Caco-2 (cell line): Measurements from ENCODE around the gene SPARCL1. TPM values are rescaled to one million over a fixed set of nuclear protein-coding genes. Genes with fewer than 3 reads are reported as not detected.

Experiments
- BruUV-seq: library from RNA; stranded (reverse); fragments of 400-500 nt; replicated peaks from 2 replicates; lab custom pipeline; 2021; lab: Mats Ljungman, UMichigan
- CTCF ChIA-PET: fragments of 300-600 bp; sonication (Branson Sonifier 250); formaldehyde crosslinking; loops from one replicate; lab custom pipeline; 2022; ENCODE audit warnings: antibody characterized with exemption; lab: Charles Lee
- POLR2A ChIA-PET: fragments of 300-600 bp; sonication (Branson Sonifier 250); formaldehyde crosslinking; loops from one replicate; lab custom pipeline; 2022; ENCODE audit warnings: antibody characterized with exemption; lab: Charles Lee
- DNase-seq, 2 experiments: peaks; one replicate each; pipeline versions ENCODE4 v3.0.0 to v3.0.0-alpha.2; 2020 to 2022
- H3K27me3 ChIP-seq: replicated peaks from 2 replicates; pipeline ENCODE4 v1.6.0; 2011; ENCODE audit warnings: low read length; ENCODE audit not compliant: control insufficient read depth, insufficient read depth
- H3K36me3 ChIP-seq: 2 replicates; pipeline ENCODE4 v1.5.1; 2011; ENCODE audit warnings: low read length; ENCODE audit not compliant: control insufficient read depth, insufficient read depth
- H3K4me1 ChIP-seq: fragments of 250-450 bp; sonication (Bioruptor Pico); 2 replicates; pipeline ENCODE4 v1.5.1; 2020; ENCODE audit warnings: mild to moderate bottlenecking
- H3K4me3 ChIP-seq: 2 replicates; pipeline ENCODE4 v1.5.1; 2011; ENCODE audit warnings: low read depth, mild to moderate bottlenecking, control low read depth, low read length
- H3K9me3 ChIP-seq: fragments of 250-450 bp; sonication (Bioruptor Pico); 2 replicates; pipeline ENCODE4 v1.5.1; 2020; ENCODE audit warnings: mild to moderate bottlenecking, moderate library complexity
- H3K27ac Mint-ChIP-seq: one replicate; pipeline ENCODE4 v1.8.0; 2022; ENCODE audit warnings: mixed read lengths; ENCODE audit not compliant: unreplicated experiment
- H3K27me3 Mint-ChIP-seq: one replicate; pipeline ENCODE4 v1.8.0; 2022; ENCODE audit warnings: mixed read lengths; ENCODE audit not compliant: insufficient read depth, unreplicated experiment
- H3K36me3 Mint-ChIP-seq: one replicate; pipeline ENCODE4 v1.8.0; 2022; ENCODE audit warnings: mild to moderate bottlenecking, mixed read lengths; ENCODE audit not compliant: insufficient read depth, unreplicated experiment
- H3K4me1 Mint-ChIP-seq: one replicate; pipeline ENCODE4 v1.8.0; 2022; ENCODE audit warnings: low read depth, mixed read lengths; ENCODE audit not compliant: unreplicated experiment
- H3K4me3 Mint-ChIP-seq: one replicate; pipeline ENCODE4 v1.8.0; 2022; ENCODE audit warnings: mild to moderate bottlenecking, moderate library complexity, mixed read lengths; ENCODE audit not compliant: unreplicated experiment
- H3K9me3 Mint-ChIP-seq: one replicate; pipeline ENCODE4 v1.8.0; 2022; ENCODE audit warnings: mixed read lengths; ENCODE audit not compliant: unreplicated experiment
- intact Hi-C: fragments of 100-400 bp; cut with micrococcal nuclease; formaldehyde crosslinking; loops from one replicate; pipeline ENCODE4 v1.10.0; 2022; ENCODE audit not compliant: unreplicated experiment
- total RNA-seq: library from RNA; stranded (reverse); gene quantifications from 2 replicates; pipeline ENCODE4 v1.2.3, GENCODE V29; 2022
- TF ChIP-seq, protein P1 (sequence below), 2 experiments: fragments of 200-600 bp in 1 of 2; IDR thresholded peaks; 1 replicate in 1 of 2; 2 replicates in 1 of 2; pipeline versions ENCODE4 v1.5.1 to v1.8.0; 2011 to 2022; ENCODE audit warnings: antibody characterized with exemption in 1 of 2, control low read depth in 1 of 2, inconsistent platforms in 1 of 2, low read depth in 1 of 2, low read length in 1 of 2, mild to moderate bottlenecking in 1 of 2, moderate library complexity in 1 of 2; ENCODE audit not compliant: insufficient read depth in 1 of 2, severe bottlenecking in 1 of 2, unreplicated experiment in 1 of 2

The SPARCL1 gene
- total RNA-seq, 1 experiment from 2014 or later = 0.18 TPM

DNA sequence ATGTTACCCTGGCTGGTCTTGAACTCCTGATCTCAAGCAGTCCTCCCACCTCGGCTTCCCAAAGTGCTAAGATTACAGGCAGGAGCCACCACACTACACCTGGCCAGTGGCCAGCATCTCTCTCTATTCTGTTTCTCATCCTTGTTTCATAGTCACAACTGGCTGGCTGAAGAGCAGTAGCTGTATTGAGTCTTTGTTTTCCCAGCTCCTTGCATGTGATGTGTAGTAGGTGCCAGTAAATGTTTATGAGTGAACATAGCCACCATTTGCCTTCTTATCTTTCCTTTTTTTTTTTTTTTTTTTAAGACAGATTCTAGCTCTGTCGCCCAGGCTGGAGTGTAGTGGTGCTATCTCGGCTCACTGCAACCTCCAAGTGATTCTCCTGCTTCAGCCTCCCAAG is 83.2 kb downstream of the SPARCL1 start:
- Mint-ChIP-seq H3K27me3 (no peaks in the 10 kb centered on the region), H3K27ac (no peak overlapping the region), H3K36me3 (peaks cover 20% of the 10 kb centered on the region), H3K4me1 (peaks cover 14% of the 10 kb centered on the region), H3K9me3 (no peaks in the 10 kb centered on the region), H3K4me3 (no peak overlapping the region)
- no TSS peak for BruUV-seq
- ChIA-PET POLR2A (interaction anchor here (0.6 kb wide), 1 partner anchor 21 kb away, joined by 3 read pairs; no protein-coding TSS in a partner anchor), CTCF (interaction anchor here (0.7 kb wide), 1 partner anchor 280 kb away, joined by 4 read pairs; no protein-coding TSS in a partner anchor)
- H3K4me1 ChIP-seq = no peaks in the 10 kb centered on the region
- no peaks in the 10 kb centered on the region for H3K9me3 ChIP-seq
- intact Hi-C loops = loop anchor here (2.0 to 5.0 kb wide), 2 partner anchors 15 to 69 kb away; no protein-coding TSS in a partner anchor
- no peak overlapping the region for H3K4me3 ChIP-seq
- H3K27me3 ChIP-seq = no peaks in the 10 kb centered on the region
- TF ChIP-seq, protein P1, sequence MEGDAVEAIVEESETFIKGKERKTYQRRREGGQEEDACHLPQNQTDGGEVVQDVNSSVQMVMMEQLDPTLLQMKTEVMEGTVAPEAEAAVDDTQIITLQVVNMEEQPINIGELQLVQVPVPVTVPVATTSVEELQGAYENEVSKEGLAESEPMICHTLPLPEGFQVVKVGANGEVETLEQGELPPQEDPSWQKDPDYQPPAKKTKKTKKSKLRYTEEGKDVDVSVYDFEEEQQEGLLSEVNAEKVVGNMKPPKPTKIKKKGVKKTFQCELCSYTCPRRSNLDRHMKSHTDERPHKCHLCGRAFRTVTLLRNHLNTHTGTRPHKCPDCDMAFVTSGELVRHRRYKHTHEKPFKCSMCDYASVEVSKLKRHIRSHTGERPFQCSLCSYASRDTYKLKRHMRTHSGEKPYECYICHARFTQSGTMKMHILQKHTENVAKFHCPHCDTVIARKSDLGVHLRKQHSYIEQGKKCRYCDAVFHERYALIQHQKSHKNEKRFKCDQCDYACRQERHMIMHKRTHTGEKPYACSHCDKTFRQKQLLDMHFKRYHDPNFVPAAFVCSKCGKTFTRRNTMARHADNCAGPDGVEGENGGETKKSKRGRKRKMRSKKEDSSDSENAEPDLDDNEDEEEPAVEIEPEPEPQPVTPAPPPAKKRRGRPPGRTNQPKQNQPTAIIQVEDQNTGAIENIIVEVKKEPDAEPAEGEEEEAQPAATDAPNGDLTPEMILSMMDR (IDR thresholded peaks at IDR 0.05; ENCODE audit: insufficient read depth in 1 of 2, low read depth in 1 of 2, low read length in 1 of 2, severe bottlenecking in 1 of 2, unreplicated experiment in 1 of 2) = no peak
- no peaks in the 10 kb centered on the region for H3K36me3 ChIP-seq
- no peak for DNase-seq

DNA sequence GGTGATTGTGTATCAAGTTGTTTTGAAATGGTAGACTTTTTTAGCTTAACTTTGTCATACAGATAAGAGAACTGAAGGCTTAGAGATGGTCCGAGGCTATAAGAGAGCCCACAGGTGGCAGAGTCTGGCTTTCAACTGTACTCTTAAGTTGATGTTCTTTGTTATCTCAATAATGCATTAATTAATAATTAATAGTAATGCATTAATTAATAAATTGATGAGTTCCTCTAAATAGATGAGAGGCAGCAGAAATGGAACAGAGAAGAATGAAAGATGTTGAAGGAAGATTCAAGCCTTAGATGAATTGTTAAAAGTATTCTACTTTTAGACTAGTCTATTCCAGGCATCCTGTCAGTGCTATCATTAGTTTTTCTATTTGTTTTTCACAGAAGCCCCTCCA is 84.4 kb downstream of the SPARCL1 start:
- Mint-ChIP-seq H3K27ac (no peak overlapping the region), H3K36me3 (peaks cover 15% of the 10 kb centered on the region), H3K27me3 (no peaks in the 10 kb centered on the region), H3K4me1 (peaks cover 14% of the 10 kb centered on the region), H3K4me3 (no peak overlapping the region), H3K9me3 (no peaks in the 10 kb centered on the region)
- TF ChIP-seq, protein P1 (IDR thresholded peaks at IDR 0.05; ENCODE audit: insufficient read depth in 1 of 2, low read depth in 1 of 2, low read length in 1 of 2, severe bottlenecking in 1 of 2, unreplicated experiment in 1 of 2) = no peak
- DNase-seq = no peak
- no peaks in the 10 kb centered on the region for H3K4me1 ChIP-seq
- no peaks in the 10 kb centered on the region for H3K27me3 ChIP-seq
- ChIA-PET CTCF (interaction anchor here (0.9 kb wide), 1 partner anchor 69 kb away, joined by 3 read pairs; no protein-coding TSS in a partner anchor), POLR2A (no interaction called here)
- no TSS peak for BruUV-seq
- intact Hi-C loops = loop anchor here (5.0 kb wide), 1 partner anchor 67 kb away; no protein-coding TSS in a partner anchor
- H3K36me3 ChIP-seq = no peaks in the 10 kb centered on the region
- H3K9me3 ChIP-seq = no peaks in the 10 kb centered on the region
- no peak overlapping the region for H3K4me3 ChIP-seq

DNA sequence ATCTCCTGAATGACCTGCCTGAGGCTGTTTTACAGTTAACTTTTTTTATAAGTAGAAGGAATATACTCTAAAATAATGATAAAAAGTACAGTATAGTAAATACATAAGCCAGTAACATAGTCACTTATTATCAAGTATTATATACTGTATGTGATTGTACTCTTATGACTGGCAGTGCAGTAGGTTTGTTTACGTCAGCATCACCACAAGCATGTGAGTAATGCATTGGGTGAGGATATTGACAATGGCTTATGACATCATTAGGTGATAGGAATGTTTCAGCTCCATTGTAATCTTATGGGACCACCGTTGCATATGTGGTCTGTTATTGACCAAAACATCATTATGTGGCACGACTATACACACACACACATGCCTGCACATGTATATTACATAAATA is 86.3 kb downstream of the SPARCL1 start:
- Mint-ChIP-seq H3K27ac (no peak overlapping the region), H3K4me3 (no peak overlapping the region), H3K4me1 (peaks cover 14% of the 10 kb centered on the region), H3K36me3 (peaks cover 30% of the 10 kb centered on the region), H3K27me3 (no peaks in the 10 kb centered on the region), H3K9me3 (no peaks in the 10 kb centered on the region)
- H3K4me3 ChIP-seq = no peak overlapping the region
- no peaks in the 10 kb centered on the region for H3K27me3 ChIP-seq
- DNase-seq = no peak
- POLR2A ChIA-PET = no interaction called here
- TF ChIP-seq, protein P1 (IDR thresholded peaks at IDR 0.05; ENCODE audit: insufficient read depth in 1 of 2, low read depth in 1 of 2, low read length in 1 of 2, severe bottlenecking in 1 of 2, unreplicated experiment in 1 of 2) = no peak
- CTCF ChIA-PET = no interaction called here
- intact Hi-C loops = loop anchor here (2.0 kb wide), 1 partner anchor 544 kb away; no protein-coding TSS in a partner anchor
- H3K36me3 ChIP-seq = no peaks in the 10 kb centered on the region
- no peaks in the 10 kb centered on the region for H3K9me3 ChIP-seq
- no peaks in the 10 kb centered on the region for H3K4me1 ChIP-seq
- BruUV-seq = no TSS peak
